Panc1 (cell line): ENCODE measurements around the gene FBXL14. TPM values are rescaled to one million over a fixed set of nuclear protein-coding genes. Genes with fewer than 3 reads are reported as not detected.

Experiments
- ATAC-seq: fragments of 200-7000 bp; cut with Tn5 transposase; 2 replicates; pipeline ENCODE4 v1.9.1; 2020; ENCODE audit warnings: mild to moderate bottlenecking, moderate library complexity
- BruUV-seq: library from RNA; stranded (reverse); fragments of 400-500 nt; replicated peaks from 2 replicates; lab custom pipeline; 2021; lab: Mats Ljungman, UMichigan
- CTCF ChIA-PET: fragments of 300-600 bp; sonication (Branson Sonifier 250); formaldehyde crosslinking; loops from one replicate; lab custom pipeline; 2022; ENCODE audit warnings: antibody characterized with exemption; lab: Charles Lee
- POLR2A ChIA-PET: fragments of 300-600 bp; sonication (Branson Sonifier 250); formaldehyde crosslinking; loops from one replicate; lab custom pipeline; 2022; ENCODE audit warnings: antibody characterized with exemption; lab: Charles Lee
- DNase-seq: peaks from one replicate; pipeline ENCODE4 v3.0.0-alpha.2; 2010; ENCODE audit warnings: low read depth, low spot score
- H3K27ac ChIP-seq: 2 replicates; pipeline ENCODE4 v1.5.1; 2011; ENCODE audit warnings: mild to moderate bottlenecking, low read length, inconsistent platforms
- H3K27me3 ChIP-seq: fragments of 200-500 bp; sonication (Bioruptor generic); 2 replicates; pipeline ENCODE4 v1.6.0; 2014; ENCODE audit warnings: low read length, inconsistent platforms; ENCODE audit not compliant: control insufficient read depth, insufficient read depth
- H3K36me3 ChIP-seq: fragments of 200-500 bp; sonication (Bioruptor generic); 2 replicates; pipeline ENCODE4 v1.5.1; 2014; ENCODE audit warnings: inconsistent platforms, mild to moderate bottlenecking, low read length, moderate library complexity; ENCODE audit not compliant: control insufficient read depth, insufficient read depth
- H3K4me1 ChIP-seq: 2 replicates; pipeline ENCODE4 v1.5.1; 2011; ENCODE audit warnings: inconsistent platforms, mild to moderate bottlenecking, low read length, moderate library complexity; ENCODE audit not compliant: control insufficient read depth, insufficient read depth
- H3K4me3 ChIP-seq, 2 experiments: 2 replicates each; pipeline ENCODE4 v1.5.1; 2011 to 2012; ENCODE audit warnings: low read depth in 2 of 2, low read length in 2 of 2, mild to moderate bottlenecking in 2 of 2, inconsistent platforms in 1 of 2, moderate library complexity in 1 of 2
- H3K9me3 ChIP-seq: fragments of 200-500 bp; sonication (Bioruptor generic); 2 replicates; pipeline ENCODE4 v1.5.1; 2014; ENCODE audit warnings: low read depth, mild to moderate bottlenecking, inconsistent platforms, low read length, moderate library complexity; ENCODE audit not compliant: control insufficient read depth, insufficient read depth
- CTCF ChIP-seq: fragments of 450-650 bp; IDR thresholded peaks from 2 replicates; pipeline ENCODE4 v1.5.1; 2017; ENCODE audit warnings: mild to moderate bottlenecking
- POLR2AphosphoS5 ChIP-seq: IDR thresholded peaks from 2 replicates; pipeline ENCODE4 v1.6.1; 2012; ENCODE audit warnings: mild to moderate bottlenecking, low read depth, low read length, moderate library complexity
- REST ChIP-seq, 2 experiments: IDR thresholded peaks; 2 replicates each; pipeline ENCODE4 v1.6.1; 2011 to 2012; ENCODE audit warnings: low read depth in 2 of 2, control low read depth in 1 of 2, low read length in 1 of 2, mild to moderate bottlenecking in 1 of 2, moderate library complexity in 1 of 2; ENCODE audit not compliant: insufficient read depth in 1 of 2
- SIN3A ChIP-seq: IDR thresholded peaks from 2 replicates; pipeline ENCODE4 v1.6.1; 2012; ENCODE audit warnings: low read depth, mild to moderate bottlenecking, low read length, moderate library complexity, borderline replicate concordance; ENCODE audit not compliant: insufficient read depth
- TCF7L2 ChIP-seq: IDR thresholded peaks from 2 replicates; pipeline ENCODE4 v1.6.1; 2011; ENCODE audit warnings: mild to moderate bottlenecking, low read depth, low read length, inconsistent platforms
- in situ Hi-C: cut with HindIII; loops from 2 replicates; pipeline ENCODE4 v1.10.0; 2016; ENCODE audit warnings: low sequenced_read_pairs, low pct_unique_long_range_greater_than_20kb
- intact Hi-C: fragments of 100-400 bp; cut with micrococcal nuclease; formaldehyde crosslinking; loops from one replicate; pipeline ENCODE4 v1.10.0; 2022; ENCODE audit not compliant: unreplicated experiment
- total RNA-seq: library from RNA; stranded (reverse); gene quantifications from one replicate; pipeline ENCODE4 v1.2.1, GENCODE V29; 2021; ENCODE audit not compliant: unreplicated experiment

FBXL14 gene
- total RNA-seq, 1 experiment from 2014 or later: 15.1 TPM

- Histone ChIP-seq H3K4me1 (peaks cover 16% of the 10 kb centered on the region), H3K4me3 (no peak overlapping the region), H3K36me3 (no peaks in the 10 kb centered on the region), H3K27ac (peak overlapping the region; percentile 69), H3K9me3 (no peaks in the 10 kb centered on the region), H3K27me3 (no peaks in the 10 kb centered on the region)
- intact Hi-C loops: no loop called here
- ChIA-PET CTCF (no interaction called here), POLR2A (no interaction called here)
- in situ Hi-C loops: no loop called here
- TF ChIP-seq CTCF: no peak
- TF ChIP-seq TCF7L2: no peak
- TF ChIP-seq SIN3A: no peak
- no peak for TF ChIP-seq POLR2AphosphoS5
- TF ChIP-seq REST (IDR thresholded peaks at IDR 0.05; ENCODE audit: insufficient read depth in 1 of 2, low read depth in 2 of 2, low read length in 1 of 2): no peak
- no peak for ATAC-seq
- no peak for DNase-seq
- BruUV-seq: TSS peak; percentile 81
Observed at GRCh38 chr12:1528791-1529190, 65.6 kb downstream of the FBXL14 start.

- TF ChIP-seq CTCF (no peak), TCF7L2 (no peak), SIN3A (no peak), POLR2AphosphoS5 (no peak), REST (IDR thresholded peaks at IDR 0.05; ENCODE audit: insufficient read depth in 1 of 2, low read depth in 2 of 2, low read length in 1 of 2) (no peak)
- ATAC-seq (no peak), DNase-seq (no peak)
- Histone ChIP-seq H3K4me3 (no peak overlapping the region), H3K9me3 (no peaks in the 10 kb centered on the region), H3K36me3 (no peaks in the 10 kb centered on the region), H3K27ac (0 out of 2 replicates have a peak overlapping the region, but pooled peaks have one; percentile 44), H3K27me3 (no peaks in the 10 kb centered on the region), H3K4me1 (peaks cover 10% of the 10 kb centered on the region)
- CTCF ChIA-PET: no interaction called here
- no TSS peak for BruUV-seq
- in situ Hi-C loops: no loop called here
- intact Hi-C loops: no loop called here
- POLR2A ChIA-PET: no interaction called here
Observed at GRCh38 chr12:1527789-1528188, 66.6 kb downstream of the FBXL14 start.
